ENCODE results near the gene CACNB1. TPM values are rescaled to one million over a fixed set of nuclear protein-coding genes. Genes with fewer than 3 reads are reported as not detected.

CACNB1 gene
- polyA plus RNA-seq, 3 donors, result 6.4 to 8.2 (median 7.6) TPM

DNA sequence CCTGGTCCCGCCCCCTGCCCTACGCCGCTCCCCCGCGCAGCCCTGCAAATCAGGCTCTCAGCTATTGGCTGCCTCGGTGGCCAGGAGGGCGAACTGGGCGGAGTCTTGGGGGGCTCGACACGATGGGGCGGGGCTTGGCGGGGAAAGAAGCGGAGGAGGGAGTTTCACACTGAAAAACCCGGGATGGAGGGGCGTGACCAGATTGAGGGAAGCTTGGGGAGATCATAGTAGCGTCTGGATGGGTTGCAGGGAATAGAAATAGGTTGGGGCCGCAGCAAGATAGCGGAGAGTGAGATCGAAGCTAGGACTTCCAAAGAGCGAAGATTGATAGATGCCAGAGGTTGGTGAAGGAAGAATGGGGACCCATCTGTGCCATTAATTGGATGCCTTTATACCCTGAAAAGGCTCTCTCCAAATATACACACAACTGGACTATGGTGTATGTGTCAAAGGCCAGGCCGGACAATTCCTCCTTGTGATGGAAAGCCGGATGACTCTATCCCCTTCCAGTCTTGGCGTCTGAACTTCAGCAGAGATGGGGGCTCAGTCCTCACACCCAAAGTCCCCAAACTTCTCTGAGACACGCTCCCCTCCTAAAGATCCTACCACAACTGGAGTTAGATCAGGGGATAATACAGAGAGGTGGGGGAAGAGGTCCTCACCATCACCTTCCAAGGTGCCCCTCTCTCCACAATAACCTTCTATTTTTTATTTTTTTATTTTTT lies 28.7 kb upstream of the CACNB1 start:
- peak in 2 of 3 donors; percentile 72 to 83 for DNase-seq (ENCODE audit: low read depth in 3 of 3, low spot score in 2 of 3)

- no peak for DNase-seq (ENCODE audit: low read depth in 3 of 3, low spot score in 2 of 3)
Measured at GRCh38 chr17:39225308-39225958, 28.0 kb upstream of the CACNB1 start, which contains the start of gene STAC2. STAC2 (minus strand) TSS chr17:39225945; CDS start chr17:39225502, 443 bp downstream.

DNA sequence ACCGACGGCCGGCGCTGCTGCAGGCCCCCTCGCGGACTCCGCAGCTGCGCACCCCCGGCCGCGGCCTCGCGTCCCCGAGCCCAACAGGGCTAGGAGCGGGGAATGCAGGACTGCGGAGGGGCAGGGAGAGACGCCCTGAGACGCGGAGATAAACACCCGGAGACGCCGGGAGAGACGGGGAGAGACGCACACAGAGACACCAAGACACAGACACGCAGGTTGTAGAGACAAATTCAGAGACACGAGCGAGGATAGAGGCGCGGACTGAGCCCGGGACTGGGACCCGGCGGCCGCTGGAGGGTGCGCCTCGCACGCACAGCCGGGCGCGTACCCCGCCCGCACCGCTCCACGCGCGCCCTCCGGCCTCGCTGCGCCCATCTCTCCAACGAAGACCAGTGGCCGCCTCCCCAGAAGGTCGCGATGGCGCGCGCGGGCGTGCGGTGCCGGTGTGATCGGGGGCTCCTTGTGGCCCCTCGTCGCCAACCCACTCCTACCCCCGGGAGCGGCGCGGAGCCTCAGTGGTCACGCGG lies 27.4 kb upstream of the CACNB1 start:
- DNase-seq (ENCODE audit: low read depth in 3 of 3, low spot score in 2 of 3), result no peak

DNA sequence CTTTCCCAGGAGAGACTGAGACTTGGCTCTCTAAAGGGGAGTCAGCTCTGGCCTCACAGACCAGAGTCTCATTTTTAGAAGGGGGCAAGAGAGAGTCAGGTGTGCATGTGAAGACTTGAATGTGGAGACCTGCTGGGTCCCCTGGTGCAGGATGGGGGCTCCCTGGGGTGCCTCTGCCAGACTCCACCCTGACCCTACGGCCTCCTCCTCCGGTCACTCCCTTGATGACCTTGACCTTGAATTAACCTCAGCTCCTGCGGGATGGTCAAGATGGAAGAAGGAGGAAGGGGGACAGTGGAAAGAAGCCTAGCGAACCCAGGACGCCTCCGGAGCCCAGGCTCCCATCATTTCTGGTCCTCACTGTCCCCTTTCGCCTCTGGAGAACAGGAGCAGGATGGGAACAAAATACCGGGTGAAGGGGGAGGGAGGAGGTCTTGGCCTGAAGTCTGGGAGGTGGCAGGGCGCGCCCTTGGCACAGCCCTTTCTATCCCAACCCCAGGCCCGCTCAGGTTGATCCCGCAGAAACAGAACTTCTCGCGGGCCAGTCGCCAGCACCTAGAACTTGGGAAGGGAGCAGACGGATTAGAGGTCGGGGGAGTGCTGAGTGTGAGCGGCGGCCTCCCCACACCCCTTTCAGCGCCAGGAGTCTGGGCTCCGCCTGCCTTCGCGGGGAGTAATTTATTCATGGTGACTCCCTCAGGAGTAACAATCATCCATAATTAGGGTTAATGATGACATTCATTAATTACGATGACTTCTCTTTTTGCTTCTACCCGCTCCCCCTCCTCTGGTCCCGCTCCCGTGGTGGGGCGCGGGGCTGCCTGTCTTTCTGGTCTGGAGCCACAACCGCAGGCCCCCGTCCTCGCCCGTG lies 26.7 kb upstream of the CACNB1 start:
- no peak for DNase-seq (ENCODE audit: low read depth in 3 of 3, low spot score in 2 of 3)

GRCh38 chr17:39222866-39223834 lies 25.7 kb upstream of the CACNB1 start:
- DNase-seq (ENCODE audit: low read depth in 3 of 3, low spot score in 2 of 3), result no peak

DNA sequence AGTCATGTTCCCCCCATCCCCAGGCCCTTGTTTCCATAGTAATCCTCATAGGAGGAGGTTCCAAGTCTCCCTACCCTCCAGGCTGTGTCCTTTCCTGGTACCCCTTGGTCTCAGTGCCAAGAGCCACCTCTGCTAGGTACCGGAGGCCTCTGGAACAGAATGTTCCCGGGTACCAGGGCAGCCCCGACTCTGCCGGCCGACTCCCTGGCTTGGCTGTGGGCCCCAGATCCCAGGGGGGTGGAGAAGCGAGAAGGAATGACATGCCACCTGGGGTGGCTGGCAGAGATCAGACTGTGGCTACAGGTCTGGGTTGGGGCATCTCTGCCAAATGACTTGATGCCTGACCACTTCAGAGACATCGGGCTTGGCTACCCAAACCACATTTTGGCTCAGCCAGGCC lies 24.7 kb upstream of the CACNB1 start:
- no peak for DNase-seq (ENCODE audit: low read depth in 3 of 3, low spot score in 2 of 3)

- no peak for DNase-seq (ENCODE audit: low read depth in 3 of 3, low spot score in 2 of 3)
Measured at GRCh38 chr17:39221572-39221971, 24.1 kb upstream of the CACNB1 start.

- no peak for DNase-seq (ENCODE audit: low read depth in 3 of 3, low spot score in 2 of 3)
Measured at GRCh38 chr17:39219647-39220154, 22.2 kb upstream of the CACNB1 start.

GRCh38 chr17:39218906-39219305 lies 21.4 kb upstream of the CACNB1 start:
- no peak for DNase-seq (ENCODE audit: low read depth in 3 of 3, low spot score in 2 of 3)

DNA sequence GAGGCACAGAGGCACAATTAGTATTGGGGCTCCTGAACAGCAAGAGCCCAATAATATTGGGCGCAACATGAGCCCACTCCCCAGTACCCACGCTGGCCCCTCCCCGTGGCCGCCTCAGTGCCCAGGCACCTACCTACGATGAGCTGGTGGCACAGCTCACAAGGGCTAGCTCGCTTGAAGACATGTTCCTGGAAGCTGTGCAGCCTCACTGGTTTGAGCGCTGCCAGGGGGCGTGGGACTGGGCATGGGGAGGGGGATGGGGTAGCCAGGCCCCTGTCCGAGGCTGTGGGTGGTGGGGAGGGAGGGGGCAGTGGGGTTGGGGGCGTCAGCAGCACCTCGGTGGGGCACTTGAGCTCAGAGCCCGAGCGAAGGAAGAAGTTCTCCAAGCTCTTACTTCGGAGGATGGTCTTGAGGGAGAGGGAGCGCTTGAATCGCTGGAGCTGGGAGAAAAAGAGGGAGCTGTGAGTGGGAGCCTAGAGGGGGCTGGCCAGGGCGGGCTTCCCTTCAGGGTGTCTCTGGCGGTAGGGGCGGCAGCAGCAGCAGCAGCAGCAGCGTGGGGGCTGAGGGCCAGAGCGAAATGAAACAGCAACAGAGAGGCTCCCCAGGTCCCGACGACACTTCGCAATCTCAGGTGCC lies 20.4 kb upstream of the CACNB1 start:
- no peak for DNase-seq (ENCODE audit: low read depth in 3 of 3, low spot score in 2 of 3)

- DNase-seq (ENCODE audit: low read depth in 3 of 3, low spot score in 2 of 3), result no peak
Measured at GRCh38 chr17:39213852-39214251, 16.4 kb upstream of the CACNB1 start.

DNA sequence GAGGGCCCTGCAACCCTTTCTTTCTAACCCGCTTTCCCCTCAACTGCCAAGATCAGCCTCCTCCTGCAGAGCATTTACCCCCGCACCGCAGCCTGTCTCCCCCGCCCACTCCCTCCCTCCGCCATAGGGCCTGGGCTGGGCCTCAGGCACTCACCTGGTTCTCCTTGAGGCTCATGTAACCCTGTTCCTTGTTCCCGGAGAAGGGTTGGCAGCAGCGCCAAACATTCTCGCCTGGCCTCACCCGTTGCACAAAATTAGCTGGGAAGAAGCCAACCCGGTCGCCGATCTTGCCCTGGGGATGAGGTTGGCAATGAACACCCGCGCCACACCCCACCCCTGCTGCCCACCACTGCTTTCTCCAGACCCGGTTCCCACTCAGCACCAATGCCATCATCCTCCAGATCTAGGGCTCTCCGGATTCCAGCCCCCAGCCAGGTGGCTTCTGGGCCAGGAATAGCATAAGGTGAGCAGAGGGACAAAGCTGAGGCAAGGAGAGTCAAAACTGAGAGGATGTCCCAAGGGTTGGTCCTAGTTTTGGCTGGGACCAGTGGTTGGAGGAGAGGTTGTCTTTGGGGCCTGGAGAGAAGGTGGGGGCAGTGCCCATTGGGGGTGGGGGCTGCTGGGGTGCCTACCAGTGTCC lies 15.5 kb upstream of the CACNB1 start:
- DNase-seq (ENCODE audit: low read depth in 3 of 3, low spot score in 2 of 3), result no peak

- no peak for DNase-seq (ENCODE audit: low read depth in 3 of 3, low spot score in 2 of 3)
Measured at GRCh38 chr17:39212195-39212810, 14.8 kb upstream of the CACNB1 start.

DNA sequence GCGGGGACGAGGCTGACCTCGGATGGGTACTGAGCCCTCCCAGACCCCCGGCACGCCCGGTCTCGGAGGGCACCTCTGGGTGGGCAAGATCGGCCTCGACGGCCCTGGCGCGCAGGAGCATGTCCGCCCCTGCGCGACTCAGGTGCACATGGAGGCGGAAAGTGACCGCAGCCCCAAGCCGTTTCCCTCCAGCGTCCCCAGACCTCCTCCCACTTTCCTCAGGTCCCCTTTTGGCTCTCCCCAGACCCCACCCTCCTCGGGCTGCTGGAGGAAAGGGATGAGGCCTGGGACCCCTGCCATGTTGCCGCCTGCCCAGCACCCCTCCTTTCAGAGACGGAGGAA lies 12.6 kb upstream of the CACNB1 start:
- DNase-seq (ENCODE audit: low read depth in 3 of 3, low spot score in 2 of 3), result no peak

DNA sequence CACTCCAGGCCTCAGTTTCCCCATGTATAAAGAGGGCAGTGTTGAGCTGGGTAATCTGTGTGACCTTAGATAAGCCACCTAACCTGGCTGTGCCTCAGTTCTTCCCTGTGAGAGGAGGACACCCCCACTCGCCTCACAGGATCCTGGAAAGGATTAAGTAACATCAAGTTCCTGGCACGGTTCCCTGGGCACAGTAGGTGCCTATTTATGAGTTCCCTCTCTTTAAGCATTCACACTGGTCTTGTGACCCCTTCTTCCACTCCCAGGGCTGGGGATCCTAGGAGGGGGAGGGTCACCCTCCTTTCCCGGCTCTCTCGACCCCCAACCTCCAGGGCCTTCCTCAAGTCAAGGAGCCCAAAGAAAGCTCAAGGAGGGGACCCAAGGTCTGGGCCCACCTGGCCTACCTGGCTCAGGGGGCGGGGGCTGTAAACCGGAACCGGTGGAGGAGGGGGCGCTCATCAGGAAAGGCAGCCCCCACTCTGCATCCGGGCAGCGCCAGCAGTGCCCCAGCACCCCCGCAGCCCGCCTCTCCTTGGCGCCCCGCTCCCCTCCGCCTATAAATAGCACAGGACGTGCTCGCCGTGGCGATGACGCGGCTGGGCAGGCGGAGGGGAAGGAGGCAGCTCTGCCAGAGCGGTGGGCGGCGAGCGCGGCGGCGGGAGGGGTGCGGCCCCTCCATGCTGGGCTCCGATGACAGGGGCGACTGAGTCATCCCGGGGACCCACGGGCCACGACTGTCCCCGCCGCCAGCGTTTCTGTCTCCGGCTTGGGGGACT lies 12.0 kb upstream of the CACNB1 start:
- no peak for DNase-seq (ENCODE audit: low read depth in 3 of 3, low spot score in 2 of 3)

- DNase-seq (ENCODE audit: low read depth in 3 of 3, low spot score in 2 of 3), result no peak
Measured at GRCh38 chr17:39208893-39209292, 11.4 kb upstream of the CACNB1 start.

DNA sequence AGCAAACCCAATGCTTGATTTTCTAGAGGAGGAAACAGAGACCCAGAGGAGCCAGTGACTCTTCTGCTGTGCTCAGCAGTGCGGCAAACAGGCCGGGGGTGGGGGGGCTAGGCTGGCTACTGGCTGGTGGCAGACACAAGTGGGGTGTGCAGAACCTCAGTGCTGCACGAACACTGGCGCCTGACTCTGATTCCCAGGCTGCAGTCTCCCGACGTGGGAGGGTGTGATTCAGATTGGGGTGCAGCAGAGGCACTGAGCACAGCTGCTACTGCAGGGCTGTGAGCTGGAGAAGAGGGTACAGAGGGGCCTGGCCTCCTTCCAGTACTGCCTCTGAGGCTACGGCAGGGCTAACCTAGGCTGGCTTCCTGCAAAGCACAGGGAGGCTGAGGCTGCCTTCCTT lies 10.7 kb upstream of the CACNB1 start:
- no peak for DNase-seq (ENCODE audit: low read depth in 3 of 3, low spot score in 2 of 3)

DNA sequence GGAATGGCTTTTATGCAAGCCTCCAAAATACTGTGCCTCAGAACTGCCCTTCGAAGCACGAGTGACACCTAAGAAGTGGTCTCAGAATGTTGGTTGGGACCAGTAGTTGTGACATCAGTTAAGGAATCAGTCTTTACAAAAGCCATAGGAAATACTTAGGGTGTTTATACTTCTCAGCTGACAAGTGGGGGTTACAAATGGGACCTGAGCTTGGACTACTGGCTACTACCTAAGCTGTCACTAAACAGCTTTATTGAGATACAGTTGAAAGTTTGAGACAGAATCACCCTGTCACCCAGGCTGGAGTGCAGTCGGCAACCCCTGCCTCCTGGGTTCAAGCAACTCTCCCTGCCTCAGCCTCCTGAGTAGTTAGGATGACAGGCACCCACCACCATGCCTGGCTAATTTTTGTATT lies 7.7 kb upstream of the CACNB1 start:
- no peak for DNase-seq (ENCODE audit: low read depth in 3 of 3, low spot score in 2 of 3)
